Trophoblast cell (in vitro differentiated cells and primary cell): ENCODE measurements around the gene FAM135A.
"Not testable (repeated sequence)": the region's sequence is repeated elsewhere in the genome, so short reads cannot be mapped to it uniquely, and the experiment has no call there.

Experiments used
- DNase-seq, 2 donors: peaks; one replicate each; pipeline ENCODE4 v3.0.0-alpha.2; 2016
- H2AFZ ChIP-seq: 2 replicates; pipeline ENCODE4 v1.6.1; 2013; ENCODE audit warnings: low read length, moderate library complexity, mild to moderate bottlenecking; ENCODE audit not compliant: insufficient read depth, poor library complexity
- H2AK5ac ChIP-seq: 2 replicates; pipeline ENCODE4 v1.6.1; 2013; ENCODE audit warnings: mild to moderate bottlenecking, low read length
- H2BK120ac ChIP-seq: 2 replicates; pipeline ENCODE4 v1.6.1; 2013; ENCODE audit warnings: low read length, mild to moderate bottlenecking, moderate library complexity; ENCODE audit not compliant: insufficient read depth, poor library complexity
- H2BK12ac ChIP-seq: 2 replicates; pipeline ENCODE4 v1.6.1; 2013; ENCODE audit warnings: mild to moderate bottlenecking, low read length, moderate library complexity
- H2BK5ac ChIP-seq: 2 replicates; pipeline ENCODE4 v1.6.1; 2013; ENCODE audit warnings: low read length, low read depth, moderate library complexity, mild to moderate bottlenecking; ENCODE audit not compliant: poor library complexity
- H3K14ac ChIP-seq: 2 replicates; pipeline ENCODE4 v1.6.1; 2013; ENCODE audit warnings: mild to moderate bottlenecking, low read length
- H3K18ac ChIP-seq: 2 replicates; pipeline ENCODE4 v1.6.1; 2013; ENCODE audit warnings: mild to moderate bottlenecking, low read length
- H3K23ac ChIP-seq: 2 replicates; pipeline ENCODE4 v1.6.1; 2013; ENCODE audit warnings: low read length
- H3K27ac ChIP-seq: 2 replicates; pipeline ENCODE4 v1.5.1; 2013; ENCODE audit warnings: low read depth, mild to moderate bottlenecking, inconsistent platforms, low read length, moderate library complexity
- H3K27me3 ChIP-seq: 2 replicates; pipeline ENCODE4 v1.6.1; 2013; ENCODE audit warnings: inconsistent platforms, mild to moderate bottlenecking, low read length, moderate library complexity; ENCODE audit not compliant: insufficient read depth
- H3K36me3 ChIP-seq, 2 experiments: 1 replicate in 1 of 2; 2 replicates in 1 of 2; pipeline ENCODE4 v1.6.1; 2013; ENCODE audit warnings: low read length in 2 of 2, mild to moderate bottlenecking in 2 of 2, moderate library complexity in 1 of 2; ENCODE audit not compliant: insufficient read depth in 2 of 2, control insufficient read depth in 1 of 2
- H3K4ac ChIP-seq: 2 replicates; pipeline ENCODE4 v1.6.1; 2013; ENCODE audit warnings: low read depth, mild to moderate bottlenecking, low read length, moderate library complexity
- H3K4me1 ChIP-seq, 2 experiments: 1 replicate in 1 of 2; 2 replicates in 1 of 2; pipeline ENCODE4 v1.6.1; 2013; ENCODE audit warnings: low read length in 2 of 2, mild to moderate bottlenecking in 2 of 2, moderate library complexity in 1 of 2; ENCODE audit not compliant: insufficient read depth in 2 of 2, control insufficient read depth in 1 of 2
- H3K4me2 ChIP-seq: 2 replicates; pipeline ENCODE4 v1.6.1; 2013; ENCODE audit warnings: inconsistent platforms, mild to moderate bottlenecking, low read length, moderate library complexity
- H3K4me3 ChIP-seq: 2 replicates; pipeline ENCODE4 v1.5.1; 2013; ENCODE audit warnings: mild to moderate bottlenecking, low read depth, low read length, inconsistent platforms
- H3K79me1 ChIP-seq: one replicate; pipeline ENCODE4 v1.6.1; 2013; ENCODE audit warnings: low read length
- H3K79me2 ChIP-seq: 2 replicates; pipeline ENCODE4 v1.6.1; 2013; ENCODE audit warnings: low read length, mild to moderate bottlenecking; ENCODE audit not compliant: control insufficient read depth, insufficient read depth, poor library complexity
- H3K9ac ChIP-seq: 2 replicates; pipeline ENCODE4 v1.6.1; 2013; ENCODE audit warnings: mild to moderate bottlenecking, low read length
- H3K9me3 ChIP-seq: 2 replicates; pipeline ENCODE4 v1.6.1; 2013; ENCODE audit warnings: low read depth, mild to moderate bottlenecking, control low read depth, inconsistent platforms, low read length; ENCODE audit not compliant: insufficient read depth
- H4K12ac ChIP-seq: 2 replicates; pipeline ENCODE4 v1.6.1; 2013; ENCODE audit warnings: low read depth, mild to moderate bottlenecking, low read length, moderate library complexity
- H4K8ac ChIP-seq: 2 replicates; pipeline ENCODE4 v1.6.1; 2013; ENCODE audit warnings: low read depth, mild to moderate bottlenecking, low read length, moderate library complexity
- H4K91ac ChIP-seq: one replicate; pipeline ENCODE4 v1.6.1; 2013; ENCODE audit warnings: low read depth, mild to moderate bottlenecking, low read length, moderate library complexity
- WGBS: extraction: QIAGEN DNeasy Blood & Tissue Kit; methylation state at CpG from one replicate; pipeline ENCODE4 v1.1.7; 2013; ENCODE audit warnings: missing lambda C conversion rate; ENCODE audit not compliant: insufficient read length, insufficient coverage; ENCODE audit errors: extremely low coverage; 5-methylcytosine and 5-hydroxymethylcytosine counted together

The FAM135A gene

GRCh38 chr6:70562401-70562800 lies 149.1 kb downstream of the FAM135A start:
- not testable (repeated sequence) for H3K9me3 ChIP-seq, H3K4me1 ChIP-seq, H4K12ac ChIP-seq, H3K23ac ChIP-seq, H2BK5ac ChIP-seq, H3K36me3 ChIP-seq, H3K27ac ChIP-seq, H3K4me2 ChIP-seq, H2BK12ac ChIP-seq, H4K91ac ChIP-seq, H2AFZ ChIP-seq, H2AK5ac ChIP-seq, H3K79me2 ChIP-seq, H3K4ac ChIP-seq, DNase-seq, H3K9ac ChIP-seq, H3K27me3 ChIP-seq, H3K14ac ChIP-seq, H3K18ac ChIP-seq, H4K8ac ChIP-seq, H2BK120ac ChIP-seq, H3K4me3 ChIP-seq, H3K79me1 ChIP-seq
- WGBS = no CpG with 5 or more reads among the region's 2 CpGs

GRCh38 chr6:70563530-70563929 lies 150.2 kb downstream of the FAM135A start:
- Histone ChIP-seq H2AFZ (no peak overlapping the region), H3K23ac (no peak overlapping the region), H3K4me1 (peaks cover 0 to 3% of the 10 kb centered on the region in 2 experiments), H4K12ac (no peak overlapping the region), H3K4me2 (no peak overlapping the region), H2AK5ac (no peak overlapping the region), H3K4me3 (no peak overlapping the region), H4K91ac (no peak overlapping the region), H3K14ac (no peak overlapping the region), H3K36me3 (no peaks in the 10 kb centered on the region), H3K9me3 (peaks cover 1% of the 10 kb centered on the region), H2BK120ac (no peak overlapping the region), H4K8ac (no peak overlapping the region), H3K79me2 (peaks cover 4% of the 10 kb centered on the region), H3K9ac (no peak overlapping the region), H3K27ac (no peak overlapping the region), H2BK12ac (no peak overlapping the region), H3K4ac (no peak overlapping the region), H2BK5ac (no peak overlapping the region), H3K27me3 (no peaks in the 10 kb centered on the region), H3K18ac (no peak overlapping the region), H3K79me1 (peaks cover 5% of the 10 kb centered on the region)
- DNase-seq = peak; percentile 19 to 58
- no CpG with 5 or more reads among the region's 6 CpGs for WGBS

GRCh38 chr6:70566751-70567382 lies 153.6 kb downstream of the FAM135A start, which contains the start of gene SDHAF4:
Gene SDHAF4 (plus strand): TSS chr6:70566930. CDS start chr6:70566941, 11 bp downstream.
- Histone ChIP-seq H3K9ac (peak within 1 kb of the TSS; percentile 90), H2BK5ac (peak within 1 kb of the TSS; percentile 53), H3K79me1 (peaks cover 5% of the 10 kb centered on the region), H2BK12ac (no peak within 1 kb of the TSS), H4K8ac (peak within 1 kb of the TSS; percentile 98), H3K14ac (peak within 1 kb of the TSS; percentile 99), H3K4me2 (peak within 1 kb of the TSS; percentile 88), H3K18ac (peak within 1 kb of the TSS; percentile 93), H3K9me3 (peaks cover 1% of the 10 kb centered on the region), H3K4ac (peak within 1 kb of the TSS; percentile 97), H3K79me2 (peaks cover 4% of the 10 kb centered on the region), H2AK5ac (no peak within 1 kb of the TSS), H3K27me3 (no peaks in the 10 kb centered on the region), H3K4me1 (peaks cover 0 to 2% of the 10 kb centered on the region in 2 experiments), H4K12ac (peak within 1 kb of the TSS; percentile 97), H3K23ac (no peak within 1 kb of the TSS), H2BK120ac (peak within 1 kb of the TSS; percentile 62), H3K36me3 (peaks cover 0 to 1% of the 10 kb centered on the region in 2 experiments), H2AFZ (peak within 1 kb of the TSS; percentile 97), H4K91ac (peak within 1 kb of the TSS; percentile 86), H3K4me3 (peak within 1 kb of the TSS; percentile 96), H3K27ac (peak within 1 kb of the TSS; percentile 29)
- no CpG with 5 or more reads among the region's 49 CpGs for WGBS
- DNase-seq = peak; percentile 89 to 97

- no peak overlapping the region for H4K8ac ChIP-seq
- peaks cover 0 to 2% of the 10 kb centered on the region in 2 experiments for H3K4me1 ChIP-seq
Observed at GRCh38 chr6:70574643-70575042, 161.3 kb downstream of the FAM135A start.

More at GRCh38 chr6:70574643-70575042, 161.3 kb downstream of the FAM135A start:
- Histone ChIP-seq H4K12ac (no peak overlapping the region), H3K9me3 (no peaks in the 10 kb centered on the region), H3K79me1 (no peaks in the 10 kb centered on the region), H3K36me3 (no peaks in the 10 kb centered on the region), H3K9ac (no peak overlapping the region), H3K4ac (no peak overlapping the region), H3K23ac (no peak overlapping the region), H3K14ac (no peak overlapping the region), H2BK12ac (no peak overlapping the region), H4K91ac (no peak overlapping the region), H3K79me2 (no peaks in the 10 kb centered on the region), H2AFZ (no peak overlapping the region), H3K27me3 (no peaks in the 10 kb centered on the region), H3K4me2 (no peak overlapping the region), H3K27ac (no peak overlapping the region), H2AK5ac (no peak overlapping the region), H3K4me3 (no peak overlapping the region), H3K18ac (no peak overlapping the region), H2BK5ac (no peak overlapping the region), H2BK120ac (no peak overlapping the region)
- no peak for DNase-seq
- no CpG with 5 or more reads among the region's 2 CpGs for WGBS
